Endothelial cell of umbilical vein (primary cell): ENCODE data around the gene ABCA10.

Experiments
- EZH2 ChIP-seq: IDR thresholded peaks from 2 replicates; pipeline ENCODE4 v1.6.1; 2012; ENCODE audit warnings: borderline replicate concordance, low read depth, mild to moderate bottlenecking, moderate library complexity, low read length, inconsistent platforms; ENCODE audit not compliant: severe bottlenecking
- FOS ChIP-seq: IDR thresholded peaks from 2 replicates; pipeline ENCODE4 v1.6.1; 2011; ENCODE audit warnings: mild to moderate bottlenecking, low read length, moderate library complexity, borderline replicate concordance; ENCODE audit not compliant: insufficient read depth
- GATA2 ChIP-seq: IDR thresholded peaks from 2 replicates; pipeline ENCODE4 v1.7.0; 2011; ENCODE audit warnings: low read depth, mild to moderate bottlenecking, moderate library complexity, mixed read lengths, low read length; ENCODE audit not compliant: insufficient read length, insufficient read depth
- JUN ChIP-seq: IDR thresholded peaks from 2 replicates; pipeline ENCODE4 v1.6.1; 2011; ENCODE audit warnings: borderline replicate concordance, low read depth; ENCODE audit not compliant: insufficient read length, insufficient read depth
- MYC ChIP-seq: IDR thresholded peaks from one replicate; pipeline ENCODE4 v1.6.1; 2011; ENCODE audit warnings: mild to moderate bottlenecking, low read depth, low read length
- POLR2A ChIP-seq: IDR thresholded peaks from 2 replicates; pipeline ENCODE4 v1.6.1; 2012; ENCODE audit warnings: low read depth, mild to moderate bottlenecking, control low read depth, low read length
- POLR2AphosphoS5 ChIP-seq: IDR thresholded peaks from 2 replicates; pipeline ENCODE4 v1.6.1; 2012; ENCODE audit warnings: low read depth, mild to moderate bottlenecking, control low read depth, low read length, moderate library complexity; ENCODE audit not compliant: insufficient read depth
- TF ChIP-seq, protein P1 (sequence below), 2 donors: IDR thresholded peaks; 1 replicate in 1 of 2; 2 replicates in 1 of 2; pipeline ENCODE4 v1.5.1; 2011; ENCODE audit warnings: low read length in 2 of 2, mild to moderate bottlenecking in 2 of 2, moderate library complexity in 2 of 2, control low read depth in 1 of 2, inconsistent platforms in 1 of 2, low read depth in 1 of 2; ENCODE audit not compliant: insufficient read depth in 1 of 2; ENCODE audit errors: extremely low read depth in 1 of 2
- TF ChIP-seq, protein P2 (sequence below): IDR thresholded peaks from 2 replicates; pipeline ENCODE4 v1.6.1; 2011; ENCODE audit not compliant: insufficient read depth, insufficient read length

DNA sequence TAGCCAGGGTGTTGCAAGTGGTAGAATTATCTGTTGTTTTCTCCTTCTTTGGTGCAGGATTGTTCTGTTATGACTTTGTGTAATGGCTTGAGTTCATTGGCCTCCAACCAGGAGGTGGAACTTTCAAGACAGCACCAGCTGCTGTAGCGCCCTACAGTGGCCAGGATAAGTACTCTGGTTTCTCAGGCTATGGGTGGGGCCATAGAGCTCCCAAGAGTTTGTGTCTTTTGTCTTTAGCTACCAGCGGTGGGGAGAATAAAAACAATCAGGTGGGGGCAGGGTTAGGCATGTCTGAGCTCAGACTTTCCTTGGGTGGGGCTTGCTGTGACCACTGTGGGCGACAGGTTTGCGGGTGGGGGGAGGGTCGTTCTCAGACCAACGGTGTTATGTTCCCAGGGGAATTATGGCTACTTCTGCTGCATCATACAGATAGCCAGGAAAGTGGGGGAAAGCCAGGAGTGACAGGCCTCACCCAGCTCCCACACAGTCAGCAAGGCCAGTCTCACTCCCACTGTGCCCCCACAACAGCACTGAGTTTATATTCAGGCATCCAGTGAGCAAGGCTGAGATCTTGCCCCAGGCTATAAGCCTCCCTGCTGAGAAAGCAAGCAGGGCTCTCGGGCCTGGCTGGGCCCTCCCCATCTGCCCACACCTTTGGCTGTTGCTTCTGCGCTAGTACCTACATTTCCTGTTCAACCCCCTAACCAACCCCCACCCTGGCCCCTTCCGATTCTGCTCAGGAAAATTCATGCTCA lies 15.4 kb downstream of the ABCA10 start:
- TF ChIP-seq POLR2AphosphoS5 (no peak), EZH2 (no peak), POLR2A (no peak), FOS (no peak), GATA2 (no peak), MYC (no peak), JUN (no peak)
- TF ChIP-seq, protein P1, sequence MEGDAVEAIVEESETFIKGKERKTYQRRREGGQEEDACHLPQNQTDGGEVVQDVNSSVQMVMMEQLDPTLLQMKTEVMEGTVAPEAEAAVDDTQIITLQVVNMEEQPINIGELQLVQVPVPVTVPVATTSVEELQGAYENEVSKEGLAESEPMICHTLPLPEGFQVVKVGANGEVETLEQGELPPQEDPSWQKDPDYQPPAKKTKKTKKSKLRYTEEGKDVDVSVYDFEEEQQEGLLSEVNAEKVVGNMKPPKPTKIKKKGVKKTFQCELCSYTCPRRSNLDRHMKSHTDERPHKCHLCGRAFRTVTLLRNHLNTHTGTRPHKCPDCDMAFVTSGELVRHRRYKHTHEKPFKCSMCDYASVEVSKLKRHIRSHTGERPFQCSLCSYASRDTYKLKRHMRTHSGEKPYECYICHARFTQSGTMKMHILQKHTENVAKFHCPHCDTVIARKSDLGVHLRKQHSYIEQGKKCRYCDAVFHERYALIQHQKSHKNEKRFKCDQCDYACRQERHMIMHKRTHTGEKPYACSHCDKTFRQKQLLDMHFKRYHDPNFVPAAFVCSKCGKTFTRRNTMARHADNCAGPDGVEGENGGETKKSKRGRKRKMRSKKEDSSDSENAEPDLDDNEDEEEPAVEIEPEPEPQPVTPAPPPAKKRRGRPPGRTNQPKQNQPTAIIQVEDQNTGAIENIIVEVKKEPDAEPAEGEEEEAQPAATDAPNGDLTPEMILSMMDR (IDR thresholded peaks at IDR 0.05; ENCODE audit: extremely low read depth in 1 of 2, insufficient read depth in 1 of 2, low read depth in 1 of 2, low read length in 2 of 2) = no peak
- TF ChIP-seq, protein P2, sequence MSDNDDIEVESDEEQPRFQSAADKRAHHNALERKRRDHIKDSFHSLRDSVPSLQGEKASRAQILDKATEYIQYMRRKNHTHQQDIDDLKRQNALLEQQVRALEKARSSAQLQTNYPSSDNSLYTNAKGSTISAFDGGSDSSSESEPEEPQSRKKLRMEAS = no peak
